GM12801 (cell line): ENCODE results near the gene HAO1.

Experiments
- TF ChIP-seq, protein P1 (sequence below): IDR thresholded peaks from one replicate; pipeline ENCODE4 v1.5.1; 2011; ENCODE audit warnings: control low read depth; ENCODE audit not compliant: insufficient read length; ENCODE audit errors: extremely low read depth

Gene HAO1

DNA sequence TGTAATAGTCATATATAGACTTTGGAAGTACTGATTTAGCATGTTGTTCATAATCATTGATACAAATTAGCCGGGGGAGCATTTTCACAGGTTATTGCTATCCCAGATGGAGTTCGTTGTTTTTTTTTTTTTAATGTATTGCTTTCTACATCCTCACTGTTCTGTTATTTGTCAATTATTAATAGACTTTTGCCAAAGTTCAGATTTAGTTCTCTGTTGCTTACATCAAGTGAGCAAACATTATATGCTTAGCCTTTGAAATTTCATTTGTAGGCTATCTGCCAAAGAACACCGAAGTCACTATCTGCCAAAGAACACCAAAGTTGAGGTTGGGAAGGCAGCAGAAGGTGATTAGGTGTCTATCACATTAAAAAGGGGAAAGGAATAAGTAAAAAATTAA lies at the start of gene HAO1:
Gene HAO1, minus strand, starts transcription at position 118 of the 400 bp plus-strand sequence. Its CDS starts 36 bp downstream, at position 82.
- TF ChIP-seq, protein P1, sequence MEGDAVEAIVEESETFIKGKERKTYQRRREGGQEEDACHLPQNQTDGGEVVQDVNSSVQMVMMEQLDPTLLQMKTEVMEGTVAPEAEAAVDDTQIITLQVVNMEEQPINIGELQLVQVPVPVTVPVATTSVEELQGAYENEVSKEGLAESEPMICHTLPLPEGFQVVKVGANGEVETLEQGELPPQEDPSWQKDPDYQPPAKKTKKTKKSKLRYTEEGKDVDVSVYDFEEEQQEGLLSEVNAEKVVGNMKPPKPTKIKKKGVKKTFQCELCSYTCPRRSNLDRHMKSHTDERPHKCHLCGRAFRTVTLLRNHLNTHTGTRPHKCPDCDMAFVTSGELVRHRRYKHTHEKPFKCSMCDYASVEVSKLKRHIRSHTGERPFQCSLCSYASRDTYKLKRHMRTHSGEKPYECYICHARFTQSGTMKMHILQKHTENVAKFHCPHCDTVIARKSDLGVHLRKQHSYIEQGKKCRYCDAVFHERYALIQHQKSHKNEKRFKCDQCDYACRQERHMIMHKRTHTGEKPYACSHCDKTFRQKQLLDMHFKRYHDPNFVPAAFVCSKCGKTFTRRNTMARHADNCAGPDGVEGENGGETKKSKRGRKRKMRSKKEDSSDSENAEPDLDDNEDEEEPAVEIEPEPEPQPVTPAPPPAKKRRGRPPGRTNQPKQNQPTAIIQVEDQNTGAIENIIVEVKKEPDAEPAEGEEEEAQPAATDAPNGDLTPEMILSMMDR: no peak

GRCh38 chr20:7989379-7989778 lies 49.1 kb upstream of the HAO1 start:
- TF ChIP-seq, protein P1: no peak

- TF ChIP-seq, protein P1: no peak
These were observed 45.7 kb upstream of the HAO1 start for GRCh38 chr20:7985916-7986315.

DNA sequence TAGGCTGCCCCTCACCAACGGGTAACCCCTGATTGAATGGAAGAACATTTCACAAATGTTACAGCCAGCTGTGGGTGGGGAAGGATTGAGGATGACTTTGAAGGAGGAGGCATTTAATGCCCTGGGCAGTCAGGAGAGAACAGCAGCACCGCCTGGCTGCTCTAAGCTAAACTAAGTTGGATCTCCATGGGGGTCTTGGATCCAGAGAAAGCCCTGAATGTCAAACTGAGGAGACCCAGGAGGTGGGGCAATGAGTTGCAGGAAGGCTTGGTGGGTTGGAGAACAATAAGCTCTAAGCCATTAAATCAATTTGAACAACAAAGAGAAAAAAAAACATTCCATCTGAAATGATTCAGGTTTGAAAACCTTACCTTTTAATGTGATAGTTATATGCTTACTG lies 43.9 kb upstream of the HAO1 start:
- TF ChIP-seq, protein P1: no peak

DNA sequence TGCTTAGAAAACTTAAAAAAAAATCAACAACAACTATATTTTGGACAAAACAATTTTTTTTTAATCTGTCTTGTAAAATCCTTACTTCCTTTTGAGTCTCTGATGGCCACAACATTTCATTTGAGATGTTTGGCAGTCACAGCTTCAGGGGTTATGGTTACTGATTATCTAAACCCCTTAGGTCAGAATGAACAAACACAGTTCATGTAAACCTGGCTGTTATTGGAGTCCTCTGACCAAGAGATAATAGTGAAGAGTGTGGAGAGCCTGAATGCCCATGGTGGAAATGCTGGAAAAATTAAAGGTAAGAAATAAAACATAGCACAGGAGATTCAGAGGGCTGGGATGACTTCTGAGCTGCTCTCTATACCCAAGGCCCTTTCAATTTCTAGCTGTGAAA lies 41.1 kb upstream of the HAO1 start:
- TF ChIP-seq, protein P1: no peak

DNA sequence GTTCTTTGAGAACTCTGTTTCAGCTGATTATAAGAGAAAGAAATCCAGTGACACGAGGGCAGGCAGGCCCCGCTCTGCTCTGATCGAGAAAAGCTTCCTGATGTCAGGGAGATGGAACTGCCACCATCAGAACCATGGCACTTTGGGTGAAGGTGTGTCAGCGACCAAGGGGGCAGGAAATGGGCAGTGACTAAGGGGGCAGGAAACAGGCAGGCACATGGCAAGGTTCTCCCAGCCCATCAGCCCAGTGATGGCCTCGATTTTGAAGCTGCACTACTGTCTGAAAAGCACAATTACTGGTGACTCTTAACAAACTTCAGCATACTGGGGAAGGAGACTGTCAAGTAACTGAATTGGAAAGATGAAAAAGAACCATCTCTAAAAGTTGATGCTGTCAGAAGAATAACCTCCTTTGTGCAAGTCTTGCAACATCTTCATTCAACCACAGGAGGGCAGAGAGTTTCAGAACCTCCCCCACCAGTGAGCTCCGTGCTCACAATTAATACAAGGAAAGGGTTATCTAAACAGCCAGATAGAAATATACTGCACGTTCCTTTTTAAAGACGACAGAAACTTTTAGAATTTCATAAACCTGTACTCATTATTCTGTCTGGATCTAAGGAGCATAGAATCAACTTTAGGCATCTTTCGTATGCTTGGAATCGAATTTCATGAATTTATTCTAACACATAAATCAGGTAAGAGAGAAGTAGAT lies 40.2 kb upstream of the HAO1 start:
- TF ChIP-seq, protein P1: no peak

GRCh38 chr20:7977709-7978108 lies 37.5 kb upstream of the HAO1 start:
- TF ChIP-seq, protein P1: no peak
